DMS114 treated with DMSO at 0.1 percent for 48 hours (cell line): ENCODE measurements around the gene NEK4.
"Not testable (repeated sequence)": the region's sequence is repeated elsewhere in the genome, so short reads cannot be mapped to it uniquely, and the experiment has no call there.

Experiments used
- DNase-seq: peaks from one replicate; lab custom pipeline; 2025; ENCODE audit not compliant: unreplicated experiment; lab: John Stamatoyannopoulos, UW

NEK4 gene

DNA sequence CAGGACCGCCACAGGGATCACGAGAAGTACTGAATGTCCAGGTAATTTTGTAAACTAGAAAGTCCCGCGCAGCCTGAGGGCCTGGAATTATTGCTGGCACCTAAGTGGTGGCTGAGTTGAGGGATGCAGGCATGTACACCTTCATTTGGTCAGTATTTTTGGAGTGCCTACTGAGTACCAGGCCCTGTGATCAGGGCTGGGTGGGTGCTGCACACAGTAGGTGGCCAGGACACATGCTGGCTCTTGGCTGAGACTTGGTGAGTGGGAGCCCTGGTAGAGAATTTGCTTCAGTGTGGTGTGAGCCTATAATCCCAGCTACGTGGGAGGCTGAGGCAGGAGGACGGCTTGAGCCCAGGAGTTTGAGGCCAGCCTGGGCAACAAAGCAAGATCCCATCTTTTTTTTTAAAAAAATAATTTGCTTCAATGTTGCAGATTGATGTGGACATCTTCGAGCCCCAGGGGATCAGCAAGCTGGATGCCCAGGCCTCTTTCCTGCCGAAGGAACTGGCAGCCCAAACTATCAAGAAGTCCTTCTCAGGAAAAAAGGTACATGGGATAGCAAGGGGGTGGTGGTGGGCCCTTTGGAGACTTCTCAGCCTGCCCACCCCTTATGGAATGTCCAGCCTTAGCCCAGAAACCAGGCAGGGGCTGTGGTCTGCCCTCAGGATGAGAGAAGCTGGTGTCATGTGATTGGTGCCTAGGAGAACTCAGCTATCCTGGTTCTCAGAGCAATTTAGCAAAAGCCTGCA, 9.3 kb upstream of the NEK4 start:
- no peak for DNase-seq

DNA sequence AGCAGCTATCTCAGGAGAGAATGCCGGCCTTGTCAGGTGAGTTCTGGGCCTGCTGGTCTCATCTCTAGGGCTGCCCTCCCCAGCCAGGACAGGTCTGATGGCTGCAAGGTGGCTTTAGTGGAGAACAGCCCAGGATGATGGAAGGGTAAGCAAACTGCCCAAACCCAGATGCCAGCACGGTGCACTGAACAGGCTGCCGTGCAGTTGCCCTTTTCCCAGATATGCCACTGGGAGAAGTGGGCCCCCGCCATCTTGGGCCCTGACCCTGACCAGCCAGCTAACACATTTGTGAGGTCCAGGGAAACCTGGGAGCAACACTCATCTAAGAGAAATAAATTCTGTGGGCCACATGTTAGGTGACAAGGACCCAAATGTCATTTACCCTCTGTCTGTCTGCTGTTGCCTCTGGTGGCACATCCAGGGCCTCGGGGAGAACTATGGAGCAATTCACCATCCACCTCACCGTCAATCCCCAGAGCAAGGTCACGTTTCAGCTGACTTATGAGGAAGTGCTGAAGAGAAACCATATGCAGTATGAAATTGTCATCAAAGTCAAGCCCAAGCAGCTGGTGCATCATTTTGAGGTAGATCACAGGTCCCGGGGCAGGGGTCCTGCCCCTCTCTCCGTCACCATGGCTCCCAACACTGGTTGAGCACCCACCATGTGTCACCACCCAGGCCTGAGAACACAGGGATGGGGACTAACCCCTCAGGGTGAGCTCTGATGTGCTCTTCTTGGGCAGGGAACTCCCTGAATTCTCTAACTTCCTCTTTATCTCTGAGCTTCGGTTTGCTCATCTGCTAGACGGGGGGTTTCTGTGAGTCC, 8.5 kb upstream of the NEK4 start:
- no peak for DNase-seq

DNA sequence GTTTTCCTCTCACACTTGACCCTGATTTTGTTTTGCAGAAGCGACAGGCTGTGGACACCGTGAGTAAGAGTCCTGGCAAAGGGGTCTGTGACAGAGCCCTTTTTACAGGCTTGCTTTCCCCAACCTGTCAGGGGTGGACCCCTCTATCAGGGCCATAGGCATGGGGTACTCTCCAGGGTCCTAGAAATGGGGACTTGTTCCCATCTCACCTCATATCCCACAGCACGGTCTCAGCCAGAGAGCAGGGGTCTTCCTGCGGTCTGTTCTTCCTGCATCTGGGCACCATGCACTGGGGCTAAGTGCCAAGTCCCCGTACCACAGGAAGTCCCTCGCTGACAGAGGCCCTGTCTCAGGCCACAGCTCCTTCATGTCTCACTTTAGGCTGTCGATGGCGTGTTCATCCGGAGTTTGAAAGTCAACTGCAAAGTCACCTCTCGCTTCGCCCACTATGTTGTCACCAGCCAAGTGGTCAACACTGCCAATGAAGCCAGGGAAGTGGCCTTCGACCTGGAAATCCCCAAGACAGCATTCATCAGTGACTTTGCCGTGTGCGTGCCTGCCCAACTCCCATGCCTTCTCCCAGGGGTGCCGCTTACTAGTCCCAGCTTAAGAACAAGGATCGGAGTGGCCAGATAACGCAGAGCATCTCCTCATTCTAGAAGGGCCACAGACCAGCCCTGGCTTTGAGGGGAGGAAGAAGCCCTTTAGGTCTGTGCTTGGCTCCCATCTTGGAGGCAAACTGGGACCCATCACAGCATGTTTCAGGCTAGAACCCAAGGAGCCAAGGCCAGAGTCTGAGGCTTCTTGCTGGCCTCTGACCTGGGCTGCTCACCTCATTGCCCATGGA, 7.4 kb upstream of the NEK4 start:
- DNase-seq = no peak

DNA sequence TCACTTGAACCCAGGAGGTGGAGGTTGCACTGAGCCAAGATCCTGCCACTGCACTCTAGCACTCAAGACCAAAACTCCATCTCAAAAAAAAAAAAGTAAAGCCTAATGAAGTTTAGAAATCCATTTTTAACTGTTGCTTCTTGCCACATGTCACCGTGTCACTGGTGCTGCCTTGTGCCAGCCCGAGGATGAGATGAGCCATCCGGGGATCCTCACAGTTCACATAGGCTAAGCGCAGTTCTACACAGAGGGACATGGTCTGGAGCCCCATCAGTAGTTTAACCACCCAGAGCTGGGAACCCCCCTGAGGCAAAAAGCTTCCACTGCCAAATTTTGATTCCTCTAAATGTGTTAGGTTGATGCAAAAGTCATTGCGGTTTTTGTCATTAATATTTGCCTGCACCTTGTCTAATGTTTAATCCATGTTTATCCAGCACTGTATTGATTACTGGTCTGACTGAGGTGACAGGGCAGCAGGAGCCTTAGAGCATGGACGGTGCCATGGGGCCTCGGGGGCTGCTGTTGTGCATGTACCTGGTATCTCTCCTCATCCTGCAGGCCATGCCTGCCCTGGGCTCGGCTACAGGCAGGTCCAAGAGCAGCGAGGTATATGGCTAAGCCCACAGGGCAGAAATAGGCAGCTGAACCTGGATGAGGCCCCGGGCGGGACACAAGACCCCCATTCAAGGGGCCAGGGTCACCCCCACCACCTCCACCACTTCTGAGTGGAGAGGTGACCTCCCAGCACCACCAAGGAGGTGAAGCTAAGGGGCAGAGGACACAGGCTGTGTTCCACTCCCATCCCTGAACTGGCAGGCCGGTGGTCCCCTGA, 6.6 kb upstream of the NEK4 start, which contains the start of gene ITIH1:
Gene ITIH1 (plus strand): TSS at position 473 of the 832 bp plus-strand sequence. CDS start 17 bp downstream, at position 490.
- DNase-seq = no peak

DNA sequence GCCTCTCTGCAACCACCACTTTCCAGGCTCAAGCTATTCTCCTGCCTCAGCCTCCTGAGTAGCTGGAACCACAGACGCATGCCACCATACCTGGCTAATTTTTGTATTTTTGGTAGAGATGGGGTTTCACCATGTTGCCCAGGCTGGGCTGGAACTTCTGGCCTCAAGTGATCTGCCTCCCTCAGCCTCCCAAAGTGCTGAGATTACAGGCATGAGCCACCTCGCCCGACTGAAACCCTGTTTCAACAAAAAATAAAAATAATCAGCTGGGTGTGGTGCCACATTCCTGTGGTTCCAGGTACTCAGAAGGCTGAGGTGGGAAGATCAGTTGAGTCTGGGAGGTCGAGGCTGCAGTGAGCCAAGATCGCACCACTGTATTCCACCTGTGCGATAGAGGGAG, 5.7 kb upstream of the NEK4 start:
- not testable (repeated sequence) for DNase-seq

DNA sequence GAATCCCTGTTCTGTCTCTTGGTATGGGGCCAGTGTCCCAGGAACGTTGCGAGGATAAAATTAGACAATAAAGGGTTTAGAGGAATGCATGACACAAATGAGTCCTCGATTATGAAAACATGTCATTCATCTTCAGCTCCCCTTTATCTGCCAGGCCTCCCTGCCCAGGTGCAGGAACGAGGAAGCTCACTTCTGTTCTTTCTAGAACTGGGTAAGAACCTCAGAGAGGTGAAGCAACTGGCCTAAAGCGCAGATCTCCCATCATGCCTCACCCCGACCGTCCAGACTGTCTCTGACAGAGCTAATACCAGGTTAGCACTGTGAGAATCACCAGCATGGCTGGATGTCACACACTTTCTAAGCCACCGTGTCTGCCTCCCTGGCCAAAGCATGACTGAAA, 5.1 kb upstream of the NEK4 start:
- no peak for DNase-seq

DNA sequence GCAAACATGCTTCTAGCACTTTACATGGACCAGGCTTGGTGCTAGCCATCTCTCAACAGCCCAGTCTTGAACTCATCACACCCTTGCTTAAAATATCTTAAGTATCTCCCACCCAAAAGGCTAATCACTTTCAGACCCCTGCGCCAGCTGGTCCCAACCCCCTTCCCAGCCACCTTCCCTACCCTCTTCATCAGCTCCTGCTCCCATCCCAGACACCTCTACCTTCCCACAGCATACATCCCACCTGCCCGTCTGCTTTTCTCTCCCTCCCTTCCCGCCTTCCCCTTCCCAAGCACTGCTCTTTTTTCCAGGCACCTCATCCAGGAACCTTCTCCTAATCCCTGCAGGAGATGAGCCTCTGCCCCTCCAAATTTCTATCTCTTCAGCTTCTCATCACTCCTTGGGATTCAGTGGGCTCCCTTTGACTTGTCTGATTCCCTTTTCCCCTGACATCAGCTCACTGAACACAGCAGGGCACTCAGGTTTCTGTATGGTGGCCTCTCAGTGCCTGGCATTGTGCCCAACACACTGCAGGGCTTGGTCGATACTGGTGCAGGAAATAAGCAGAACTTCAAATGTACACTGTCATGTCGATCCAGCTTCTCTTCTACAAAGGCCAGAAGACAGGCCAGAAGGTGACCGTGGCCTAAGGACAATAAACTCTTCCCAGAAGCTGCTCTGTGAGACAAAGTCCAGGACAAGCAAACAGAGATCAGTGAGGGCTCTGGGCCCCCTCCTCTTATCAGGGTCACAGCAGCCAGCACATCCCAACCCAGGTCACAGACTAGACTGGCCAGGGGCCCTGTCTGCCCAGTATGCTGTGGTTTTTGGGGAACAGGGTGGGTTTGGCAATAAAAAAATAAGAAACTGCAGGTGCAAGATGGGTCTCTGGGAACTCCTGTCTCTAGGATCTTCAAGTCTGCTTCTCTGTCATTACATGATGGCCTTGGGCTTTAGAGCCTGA, 4.4 kb upstream of the NEK4 start:
- no peak for DNase-seq

DNA sequence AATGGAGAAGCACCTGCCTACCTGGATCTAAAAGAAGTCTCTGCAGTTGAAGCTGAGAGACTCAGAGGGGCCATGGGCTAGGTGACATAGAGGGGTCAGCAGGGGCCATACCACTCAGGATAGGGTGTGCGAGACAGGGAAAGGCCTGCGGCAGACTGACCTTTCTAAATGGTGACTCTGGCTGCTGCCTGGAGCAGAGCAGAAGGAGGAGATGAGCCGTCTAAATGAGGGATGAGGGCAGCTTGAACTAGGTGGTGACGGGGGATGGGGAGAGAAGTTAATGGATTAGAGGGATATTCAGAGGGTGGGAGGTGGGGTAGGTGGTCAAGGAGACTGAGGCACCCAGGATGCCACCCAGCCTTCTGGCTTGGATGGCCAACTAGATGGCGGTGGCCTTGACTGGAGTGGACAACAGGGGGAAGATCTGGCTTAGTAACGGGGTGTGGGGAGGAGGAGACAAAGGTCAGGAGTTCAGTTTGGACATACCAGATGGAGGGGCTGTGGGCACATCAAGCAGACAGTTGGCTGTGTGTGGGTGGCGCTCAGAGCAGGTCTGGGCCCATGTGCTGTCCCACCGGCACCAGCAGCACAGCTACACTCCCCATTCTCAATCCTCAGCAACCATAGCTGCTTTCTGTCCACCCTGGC, 3.5 kb upstream of the NEK4 start:
- no peak for DNase-seq

DNA sequence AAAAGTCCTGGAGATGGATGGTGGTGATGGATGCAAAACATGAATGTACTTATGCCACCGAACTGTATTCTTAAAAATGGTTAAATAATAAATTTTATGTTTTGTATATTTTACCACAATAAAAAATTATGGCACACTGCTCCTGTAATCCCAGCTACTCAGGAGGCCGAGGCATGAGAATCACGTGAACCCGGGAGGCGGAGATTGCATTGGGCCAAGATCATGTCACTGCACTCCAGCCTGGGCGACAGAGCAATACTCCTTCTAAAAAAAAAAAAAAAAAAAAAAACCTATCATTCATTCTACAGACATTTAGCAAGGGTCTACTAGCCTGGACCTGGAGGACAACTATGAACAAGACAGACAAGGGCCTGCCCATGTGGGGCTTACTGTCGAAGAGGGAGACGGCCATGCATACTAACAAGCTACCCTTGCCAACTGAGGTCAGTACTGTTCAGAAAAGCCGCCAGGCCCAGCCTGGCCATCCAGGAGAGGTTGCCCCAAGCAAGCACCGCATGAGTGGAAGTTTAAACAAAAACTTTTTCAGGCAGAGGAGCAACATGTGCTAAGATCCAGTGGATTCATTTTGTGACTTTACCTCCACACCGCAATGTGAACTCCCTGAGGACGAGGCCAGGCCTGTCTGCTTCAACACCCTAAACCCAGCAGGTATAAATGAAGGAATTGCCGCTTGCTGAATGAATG, 2.8 kb upstream of the NEK4 start:
- DNase-seq = no peak

DNA sequence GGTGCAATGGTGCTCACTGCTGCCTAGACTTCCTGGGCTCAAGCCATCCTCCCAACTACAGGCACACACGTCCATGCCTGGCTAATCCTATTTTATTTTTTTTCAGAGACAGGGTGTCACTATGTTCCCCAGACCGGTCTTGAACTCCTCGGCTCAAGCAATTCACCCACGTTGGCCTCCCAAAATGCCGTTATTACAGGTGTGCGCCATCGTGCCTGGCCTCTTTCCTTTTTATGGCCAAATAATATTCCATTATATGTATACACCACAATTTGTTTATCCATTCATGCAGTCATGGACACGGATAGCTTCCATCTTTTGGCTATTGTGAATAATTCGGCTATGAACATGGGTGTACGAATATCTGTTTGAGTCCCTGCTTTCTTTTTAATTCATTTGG, 962 bp upstream of the NEK4 start:
- DNase-seq = no peak

DNA sequence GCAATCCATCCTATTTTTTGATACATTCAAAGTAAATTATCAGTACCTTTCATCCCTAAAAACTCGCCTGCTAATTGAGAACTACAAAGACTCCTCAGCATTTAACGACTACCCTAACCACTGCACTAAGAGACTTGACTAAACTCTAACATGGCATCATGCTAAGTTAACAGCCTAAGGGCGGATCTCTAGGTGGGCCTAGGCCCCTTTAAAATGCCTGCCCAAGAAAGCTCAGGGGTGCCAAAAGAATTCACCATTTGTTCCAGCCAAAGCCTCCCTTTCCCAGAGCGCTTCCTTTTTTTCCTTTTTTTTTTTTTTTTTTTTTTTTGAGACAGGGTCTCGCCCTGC, 568 bp upstream of the NEK4 start:
- DNase-seq = no peak

DNA sequence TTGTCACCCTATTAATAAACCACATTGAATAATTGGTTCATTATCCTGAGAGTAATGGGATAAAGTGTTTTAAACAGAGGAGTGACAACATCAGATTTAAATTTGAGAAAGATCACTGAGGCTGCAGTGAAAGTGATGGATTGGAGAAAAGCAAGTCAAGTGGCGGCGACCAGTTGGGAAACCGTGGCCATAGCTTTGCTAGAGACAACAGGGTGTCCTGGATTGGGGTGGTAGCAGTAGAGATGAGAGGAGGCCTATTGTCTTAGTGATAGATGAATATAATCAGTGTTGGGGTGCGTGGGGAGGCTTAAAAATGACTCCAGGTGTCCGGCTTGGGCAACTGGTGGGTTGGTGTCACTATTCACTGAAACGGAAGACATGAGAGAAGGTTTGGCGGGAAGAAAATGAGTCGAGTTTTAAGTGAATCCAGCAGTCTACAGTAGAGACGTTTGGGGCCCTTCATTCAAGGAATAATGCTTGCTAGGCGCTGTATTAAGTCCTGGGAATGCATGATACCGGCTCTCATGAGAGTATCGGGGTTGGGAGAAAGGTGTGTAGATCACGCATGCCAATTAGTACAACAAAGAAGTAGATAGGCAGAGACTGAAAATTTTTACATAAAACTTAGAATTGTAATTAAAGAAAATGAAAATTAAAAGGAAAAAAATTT, 819 bp downstream of the NEK4 start:
- no peak for DNase-seq

DNA sequence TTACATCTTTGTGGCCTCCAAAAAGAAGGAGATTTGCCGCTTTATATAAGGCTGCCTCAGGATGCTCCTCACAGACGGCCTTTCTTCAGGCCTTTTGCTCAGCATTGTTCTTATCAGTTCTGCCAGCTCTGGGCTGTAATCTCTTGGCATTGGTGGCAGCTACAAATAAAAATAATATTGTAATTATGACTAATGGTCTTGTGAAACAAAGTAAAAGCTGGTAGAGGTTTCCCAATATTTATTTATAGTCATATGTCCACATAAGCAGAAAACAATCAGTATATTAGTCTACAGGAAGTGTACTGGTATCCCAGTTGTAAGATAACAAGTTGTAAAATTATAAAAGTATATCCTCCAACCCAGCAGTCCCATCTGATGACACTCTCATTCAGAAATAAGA, 7.3 kb downstream of the NEK4 start:
- no peak for DNase-seq

DNA sequence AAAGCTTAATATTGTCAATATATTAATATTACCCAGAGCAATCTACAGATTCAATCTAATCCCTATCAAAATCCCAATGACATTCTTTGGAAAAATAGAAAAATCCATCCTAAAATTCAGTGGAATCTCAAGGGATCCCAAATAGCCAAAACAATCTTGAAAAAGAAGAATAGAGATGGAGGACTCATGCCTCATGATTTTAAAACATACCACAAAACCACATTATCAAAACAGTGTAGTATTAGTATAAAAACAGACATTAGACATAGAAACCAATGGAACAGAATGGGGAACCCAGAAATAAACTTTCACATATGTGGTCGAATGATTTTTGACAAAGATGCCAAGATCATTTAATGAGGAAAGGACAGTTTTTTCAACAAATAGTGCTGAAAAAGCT, 14.6 kb downstream of the NEK4 start:
- DNase-seq = no peak

DNA sequence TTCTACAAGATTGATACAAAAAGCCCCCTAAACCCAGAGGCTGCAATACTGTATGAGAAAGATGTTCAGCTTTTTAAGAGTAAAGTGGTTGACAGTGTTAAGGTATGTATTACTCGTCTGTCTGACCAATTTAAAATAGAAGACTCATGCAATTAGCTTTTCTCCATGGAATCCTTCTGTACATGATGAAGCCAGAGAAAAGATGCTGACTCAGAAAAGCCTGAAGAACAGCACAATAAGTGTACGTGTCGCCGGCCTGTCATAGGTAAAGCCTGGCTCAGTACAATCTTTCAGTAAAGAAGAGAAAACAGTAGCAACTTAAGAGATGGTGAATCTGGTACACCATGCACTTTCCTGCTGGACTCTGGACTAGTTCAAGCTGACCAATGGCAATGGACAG, 16.4 kb downstream of the NEK4 start:
- no peak for DNase-seq

DNA sequence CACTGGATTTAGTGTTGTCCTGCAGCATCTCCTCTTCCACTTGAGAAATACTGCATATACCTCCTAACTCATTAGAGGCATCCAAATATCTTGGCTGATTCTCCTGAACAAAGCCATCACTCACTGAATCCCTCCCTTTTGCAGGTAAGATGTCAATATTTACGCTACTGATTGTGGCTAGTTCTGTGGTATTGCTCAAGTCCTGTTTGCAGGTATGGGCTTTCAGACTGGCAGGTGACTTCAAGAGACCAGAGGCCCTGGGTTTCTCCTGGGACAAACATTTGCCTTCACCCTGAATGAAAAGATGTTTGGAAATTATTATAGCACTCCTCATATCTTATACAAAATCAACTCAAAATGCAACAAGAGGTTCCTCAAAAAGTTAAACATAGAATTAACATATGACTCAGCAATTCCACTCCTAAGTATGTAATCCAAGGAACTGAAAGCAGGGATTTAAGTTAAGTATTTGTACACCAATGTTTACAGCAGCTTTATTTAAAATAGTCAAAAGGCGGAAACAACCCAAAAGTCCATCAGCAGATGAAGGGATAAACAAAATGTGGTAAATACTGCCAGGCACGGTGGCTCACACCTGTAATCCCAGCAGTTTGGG, 18.6 kb downstream of the NEK4 start:
- no peak for DNase-seq

DNA sequence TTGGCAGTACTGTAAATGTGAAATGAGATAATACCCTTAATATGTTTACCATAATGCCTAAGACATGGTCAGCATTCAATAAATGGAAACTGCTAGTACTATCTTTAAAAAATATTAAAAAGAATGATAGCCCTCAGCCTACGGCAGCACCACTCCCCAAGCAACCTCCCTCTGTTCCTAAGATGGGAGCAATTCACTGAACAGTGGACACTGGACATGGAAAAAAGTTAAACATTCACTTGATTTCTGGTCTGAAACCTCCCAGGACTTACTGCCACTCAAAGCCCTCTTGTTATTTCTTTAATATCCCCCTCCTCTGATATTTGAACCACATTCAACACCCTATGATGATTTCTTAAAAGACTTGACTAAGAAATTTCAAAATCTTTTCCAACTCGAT, 27.0 kb downstream of the NEK4 start:
- DNase-seq = no peak

DNA sequence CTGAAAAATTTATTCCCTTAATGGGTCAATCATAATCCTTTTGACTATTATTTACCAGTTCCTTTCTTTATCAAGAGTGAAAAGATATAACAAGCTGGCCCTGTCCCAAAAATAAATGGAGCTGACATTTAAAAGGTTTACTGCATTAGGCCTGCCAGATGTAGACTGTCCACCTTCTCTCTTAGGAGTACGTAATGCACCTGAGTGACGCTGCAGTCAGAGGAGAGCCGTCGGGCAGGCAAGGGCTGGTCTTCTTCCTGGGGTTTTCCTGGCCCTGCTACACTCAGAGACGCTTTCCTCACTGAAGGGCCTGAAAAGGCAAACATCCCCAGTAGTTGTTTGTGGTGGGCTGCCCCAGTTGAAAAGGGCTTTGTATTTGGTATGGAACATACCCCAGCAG, 27.6 kb downstream of the NEK4 start:
- DNase-seq = no peak
